ENCODE results near the gene N4BP2. TPM values are rescaled to one million over a fixed set of nuclear protein-coding genes. Genes with fewer than 3 reads are reported as not detected.

The N4BP2 gene
- polyA plus RNA-seq, 1 donor: 11.3 TPM

- no peak for DNase-seq (ENCODE audit: low read depth)
These were observed 135.7 kb downstream of the N4BP2 start for GRCh38 chr4:40192114-40193015.

- DNase-seq (ENCODE audit: low read depth): no peak
These were observed 136.4 kb downstream of the N4BP2 start for GRCh38 chr4:40193016-40193571.

GRCh38 chr4:40193578-40193977, 136.9 kb downstream of the N4BP2 start:
- no peak for DNase-seq (ENCODE audit: low read depth)

GRCh38 chr4:40194602-40195161, 138.0 kb downstream of the N4BP2 start:
- DNase-seq (ENCODE audit: low read depth): no peak

- DNase-seq (ENCODE audit: low read depth): no peak
These were observed 138.8 kb downstream of the N4BP2 start for GRCh38 chr4:40195182-40196177.

GRCh38 chr4:40196272-40196671, 139.6 kb downstream of the N4BP2 start:
- DNase-seq (ENCODE audit: low read depth): no peak

- no peak for DNase-seq (ENCODE audit: low read depth)
These were observed 140.2 kb downstream of the N4BP2 start, which contains the start of gene RHOH for GRCh38 chr4:40196724-40197281. RHOH (plus strand) TSS chr4:40197031; CDS start chr4:40243387, 46,356 bp downstream.

- DNase-seq (ENCODE audit: low read depth): no peak
These were observed 141.4 kb downstream of the N4BP2 start for GRCh38 chr4:40197879-40198689.

- no peak for DNase-seq (ENCODE audit: low read depth)
These were observed 142.6 kb downstream of the N4BP2 start for GRCh38 chr4:40199179-40199670.

GRCh38 chr4:40199999-40200874, 143.6 kb downstream of the N4BP2 start:
- no peak for DNase-seq (ENCODE audit: low read depth)

- no peak for DNase-seq (ENCODE audit: low read depth)
These were observed 144.5 kb downstream of the N4BP2 start for GRCh38 chr4:40200875-40201801.

- no peak for DNase-seq (ENCODE audit: low read depth)
These were observed 145.2 kb downstream of the N4BP2 start for GRCh38 chr4:40201898-40202297.

- no peak for DNase-seq (ENCODE audit: low read depth)
These were observed 145.8 kb downstream of the N4BP2 start for GRCh38 chr4:40202474-40202873.

GRCh38 chr4:40204507-40205258, 148.0 kb downstream of the N4BP2 start:
- no peak for DNase-seq (ENCODE audit: low read depth)

- no peak for DNase-seq (ENCODE audit: low read depth)
These were observed 148.9 kb downstream of the N4BP2 start for GRCh38 chr4:40205259-40206198.

- DNase-seq (ENCODE audit: low read depth): no peak
These were observed 149.8 kb downstream of the N4BP2 start for GRCh38 chr4:40206426-40206825.
